HS-5 (cell line): ENCODE measurements around the gene PLCB3.

Experiments used
- DNase-seq: peaks from one replicate; pipeline ENCODE4 v3.0.0-alpha.2; 2012; ENCODE audit warnings: low read depth

Gene PLCB3

GRCh38 chr11:64222651-64223000 is 28.7 kb upstream of the PLCB3 start:
- DNase-seq: no peak

GRCh38 chr11:64223001-64223651 is 28.2 kb upstream of the PLCB3 start:
- DNase-seq: no peak

GRCh38 chr11:64224151-64224890 is 27.0 kb upstream of the PLCB3 start:
- no peak for DNase-seq

- no peak for DNase-seq
Measured at GRCh38 chr11:64224891-64225607, 26.3 kb upstream of the PLCB3 start.

- DNase-seq: no peak
Measured at GRCh38 chr11:64225608-64226506, 25.5 kb upstream of the PLCB3 start, which contains the start of the genes NUDT22 and TRPT1. Gene NUDT22 (plus strand): TSS chr11:64226274. CDS start chr11:64226653, 379 bp downstream. Gene TRPT1 (minus strand): TSS chr11:64226186. CDS start chr11:64225860, 326 bp downstream.

GRCh38 chr11:64226507-64227051 is 24.8 kb upstream of the PLCB3 start:
- no peak for DNase-seq

- no peak for DNase-seq
Measured at GRCh38 chr11:64227405-64227956, 23.8 kb upstream of the PLCB3 start.

GRCh38 chr11:64229090-64229743 is 22.1 kb upstream of the PLCB3 start:
- no peak for DNase-seq

GRCh38 chr11:64229744-64230170 is 21.6 kb upstream of the PLCB3 start:
- DNase-seq: no peak

- DNase-seq: no peak
Measured at GRCh38 chr11:64230171-64230984, 21.0 kb upstream of the PLCB3 start, which contains the start of gene DNAJC4. Gene DNAJC4 (plus strand): TSS chr11:64230548. CDS start chr11:64230855, 307 bp downstream.

GRCh38 chr11:64230985-64231365 is 20.4 kb upstream of the PLCB3 start:
- DNase-seq: no peak

- DNase-seq: no peak
Measured at GRCh38 chr11:64231546-64231945, 19.8 kb upstream of the PLCB3 start.

- DNase-seq: no peak
Measured at GRCh38 chr11:64232182-64232966, 19.0 kb upstream of the PLCB3 start.

- DNase-seq: no peak
Measured at GRCh38 chr11:64232967-64233315, 18.4 kb upstream of the PLCB3 start.

- DNase-seq: no peak
Measured at GRCh38 chr11:64233913-64234586, 17.3 kb upstream of the PLCB3 start, which contains the start of gene VEGFB. Gene VEGFB (plus strand): TSS chr11:64234584. CDS start chr11:64234834, 250 bp downstream.

GRCh38 chr11:64234647-64235379 is 16.5 kb upstream of the PLCB3 start:
- no peak for DNase-seq

- DNase-seq: no peak
Measured at GRCh38 chr11:64235437-64236161, 15.7 kb upstream of the PLCB3 start.
